NCI-H1048 (cell line): ENCODE results near the gene CD22.
"Not testable (repeated sequence)": the region's sequence is repeated elsewhere in the genome, so short reads cannot be mapped to it uniquely, and the experiment has no call there.

Experiments used
- DNase-seq: peaks from one replicate; lab custom pipeline; 2025; lab: John Stamatoyannopoulos, UW

Gene CD22

DNA sequence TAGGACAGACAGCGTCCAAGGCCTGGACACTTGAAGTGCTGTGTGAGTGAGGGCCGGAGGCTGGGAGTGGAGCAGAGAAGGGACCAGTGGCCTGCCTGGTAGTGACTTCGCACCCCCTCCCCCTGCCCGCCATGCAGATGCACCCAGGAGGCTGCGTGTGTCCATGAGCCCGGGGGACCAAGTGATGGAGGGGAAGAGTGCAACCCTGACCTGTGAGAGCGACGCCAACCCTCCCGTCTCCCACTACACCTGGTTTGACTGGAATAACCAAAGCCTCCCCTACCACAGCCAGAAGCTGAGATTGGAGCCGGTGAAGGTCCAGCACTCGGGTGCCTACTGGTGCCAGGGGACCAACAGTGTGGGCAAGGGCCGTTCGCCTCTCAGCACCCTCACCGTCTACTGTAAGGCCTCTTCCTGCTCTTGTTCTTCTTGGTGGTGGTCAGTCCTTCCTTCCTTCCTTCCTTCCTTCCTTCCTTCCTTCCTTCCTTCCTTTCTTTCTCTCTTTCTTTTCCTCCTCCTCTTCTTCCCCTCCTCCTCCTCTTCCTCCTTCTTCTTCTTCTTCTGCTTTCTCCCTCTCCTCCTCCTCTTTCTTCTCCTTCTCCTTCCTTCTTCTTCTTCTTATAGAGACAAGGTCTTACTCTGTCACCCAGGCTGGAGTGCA is 12.7 kb downstream of the CD22 start:
- no peak for DNase-seq

DNA sequence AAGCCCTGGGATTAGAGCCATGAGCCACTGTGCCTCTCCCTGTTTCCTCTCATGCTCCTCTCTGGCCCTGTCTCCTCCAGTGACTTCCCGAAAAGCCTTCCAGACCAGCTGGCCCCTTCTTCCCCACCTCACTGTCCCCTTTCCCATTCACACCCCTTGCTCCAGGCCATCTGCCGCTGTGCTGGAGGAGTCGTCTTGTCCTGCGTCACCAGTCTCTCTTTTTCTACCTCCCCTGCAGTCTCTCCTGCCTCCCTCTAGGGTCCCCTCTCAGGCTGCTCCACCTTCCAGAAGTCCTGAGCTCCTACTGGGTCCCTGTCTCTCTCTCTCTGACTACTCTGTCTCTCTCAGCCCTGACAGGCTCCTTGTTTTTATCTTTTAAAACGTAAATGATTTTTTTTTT is 13.4 kb downstream of the CD22 start:
- no peak for DNase-seq

DNA sequence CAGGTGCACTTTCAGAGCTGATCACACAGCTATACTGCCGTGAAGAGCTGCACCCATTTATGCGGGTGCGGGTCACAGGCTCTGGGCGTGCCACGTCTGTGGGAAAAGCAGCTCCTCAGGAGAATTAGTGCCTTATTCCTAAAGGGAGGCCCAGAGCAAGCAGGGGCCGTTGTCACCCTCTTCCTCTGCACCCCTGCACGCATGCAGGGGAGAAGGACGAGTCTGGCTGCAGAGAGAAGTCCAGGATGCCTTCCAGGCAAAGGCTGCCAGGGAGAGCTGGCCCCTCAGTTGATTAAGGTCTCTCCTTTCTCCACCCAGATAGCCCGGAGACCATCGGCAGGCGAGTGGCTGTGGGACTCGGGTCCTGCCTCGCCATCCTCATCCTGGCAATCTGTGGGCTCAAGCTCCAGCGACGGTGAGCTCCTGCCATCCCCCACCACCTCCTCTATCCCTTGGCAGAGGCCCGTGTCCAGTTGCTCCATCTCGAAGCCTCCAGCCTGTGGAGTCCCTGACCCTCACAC is 15.6 kb downstream of the CD22 start:
- no peak for DNase-seq

- no peak for DNase-seq
Measured at GRCh38 chr19:35345671-35346111, 16.7 kb downstream of the CD22 start.

DNA sequence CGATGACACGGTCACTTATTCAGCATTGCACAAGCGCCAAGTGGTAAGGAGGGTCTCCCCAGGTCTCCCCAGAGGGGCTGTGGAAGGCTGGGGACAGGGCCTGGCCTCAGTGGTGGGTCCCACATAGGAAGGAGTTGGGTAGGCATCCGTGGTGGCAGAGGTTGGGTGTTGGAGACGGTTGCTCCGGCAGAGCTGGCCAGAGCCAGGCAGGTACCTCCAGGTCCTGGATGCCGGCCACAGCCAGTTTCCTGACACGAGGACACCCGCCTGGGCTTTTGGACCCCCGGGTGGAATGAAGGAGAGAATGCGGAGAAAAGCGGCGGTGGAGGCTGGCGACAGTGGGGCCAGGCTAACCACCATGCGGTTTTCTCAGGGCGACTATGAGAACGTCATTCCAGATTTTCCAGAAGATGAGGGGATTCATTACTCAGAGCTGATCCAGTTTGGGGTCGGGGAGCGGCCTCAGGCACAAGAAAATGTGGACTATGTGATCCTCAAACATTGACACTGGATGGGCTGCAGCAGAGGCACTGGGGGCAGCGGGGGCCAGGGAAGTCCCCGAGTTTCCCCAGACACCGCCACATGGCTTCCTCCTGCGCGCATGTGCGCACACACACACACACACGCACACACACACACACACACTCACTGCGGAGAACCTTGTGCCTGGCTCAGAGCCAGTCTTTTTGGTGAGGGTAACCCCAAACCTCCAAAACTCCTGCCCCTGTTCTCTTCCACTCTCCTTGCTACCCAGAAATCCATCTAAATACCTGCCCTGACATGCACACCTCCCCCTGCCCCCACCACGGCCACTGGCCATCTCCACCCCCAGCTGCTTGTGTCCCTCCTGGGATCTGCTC is 17.4 kb downstream of the CD22 start:
- no peak for DNase-seq

GRCh38 chr19:35347171-35347929 is 18.4 kb downstream of the CD22 start, which contains the start of gene FFAR1:
Gene FFAR1, plus strand, starts transcription at chr19:35347902. Its CDS starts 3,650 bp downstream, at chr19:35351552.
- no peak for DNase-seq

GRCh38 chr19:35347930-35348298 is 18.9 kb downstream of the CD22 start:
- no peak for DNase-seq

GRCh38 chr19:35348911-35349611 is 20.1 kb downstream of the CD22 start:
- no peak for DNase-seq

- DNase-seq, result no peak
Measured at GRCh38 chr19:35349614-35350521, 20.9 kb downstream of the CD22 start.

GRCh38 chr19:35350591-35350990 is 21.6 kb downstream of the CD22 start:
- no peak for DNase-seq

DNA sequence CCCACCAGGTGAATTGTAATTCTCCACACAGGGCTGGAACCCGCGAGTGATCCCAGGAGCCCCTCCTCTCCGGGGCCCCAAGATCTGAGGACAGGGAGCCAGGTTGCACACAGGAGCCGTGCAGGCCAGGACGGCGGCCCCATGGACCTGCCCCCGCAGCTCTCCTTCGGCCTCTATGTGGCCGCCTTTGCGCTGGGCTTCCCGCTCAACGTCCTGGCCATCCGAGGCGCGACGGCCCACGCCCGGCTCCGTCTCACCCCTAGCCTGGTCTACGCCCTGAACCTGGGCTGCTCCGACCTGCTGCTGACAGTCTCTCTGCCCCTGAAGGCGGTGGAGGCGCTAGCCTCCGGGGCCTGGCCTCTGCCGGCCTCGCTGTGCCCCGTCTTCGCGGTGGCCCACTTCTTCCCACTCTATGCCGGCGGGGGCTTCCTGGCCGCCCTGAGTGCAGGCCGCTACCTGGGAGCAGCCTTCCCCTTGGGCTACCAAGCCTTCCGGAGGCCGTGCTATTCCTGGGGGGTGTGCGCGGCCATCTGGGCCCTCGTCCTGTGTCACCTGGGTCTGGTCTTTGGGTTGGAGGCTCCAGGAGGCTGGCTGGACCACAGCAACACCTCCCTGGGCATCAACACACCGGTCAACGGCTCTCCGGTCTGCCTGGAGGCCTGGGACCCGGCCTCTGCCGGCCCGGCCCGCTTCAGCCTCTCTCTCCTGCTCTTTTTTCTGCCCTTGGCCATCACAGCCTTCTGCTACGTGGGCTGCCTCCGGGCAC is 22.6 kb downstream of the CD22 start:
- DNase-seq, result no peak

- DNase-seq, result no peak
Measured at GRCh38 chr19:35352177-35352447, 23.1 kb downstream of the CD22 start.

- DNase-seq, result peak; percentile 4
Measured at GRCh38 chr19:35352448-35353304, 23.7 kb downstream of the CD22 start.

GRCh38 chr19:35353635-35354034 is 24.6 kb downstream of the CD22 start:
- no peak for DNase-seq

- no peak for DNase-seq
Measured at GRCh38 chr19:35354898-35355297, 25.9 kb downstream of the CD22 start.

DNA sequence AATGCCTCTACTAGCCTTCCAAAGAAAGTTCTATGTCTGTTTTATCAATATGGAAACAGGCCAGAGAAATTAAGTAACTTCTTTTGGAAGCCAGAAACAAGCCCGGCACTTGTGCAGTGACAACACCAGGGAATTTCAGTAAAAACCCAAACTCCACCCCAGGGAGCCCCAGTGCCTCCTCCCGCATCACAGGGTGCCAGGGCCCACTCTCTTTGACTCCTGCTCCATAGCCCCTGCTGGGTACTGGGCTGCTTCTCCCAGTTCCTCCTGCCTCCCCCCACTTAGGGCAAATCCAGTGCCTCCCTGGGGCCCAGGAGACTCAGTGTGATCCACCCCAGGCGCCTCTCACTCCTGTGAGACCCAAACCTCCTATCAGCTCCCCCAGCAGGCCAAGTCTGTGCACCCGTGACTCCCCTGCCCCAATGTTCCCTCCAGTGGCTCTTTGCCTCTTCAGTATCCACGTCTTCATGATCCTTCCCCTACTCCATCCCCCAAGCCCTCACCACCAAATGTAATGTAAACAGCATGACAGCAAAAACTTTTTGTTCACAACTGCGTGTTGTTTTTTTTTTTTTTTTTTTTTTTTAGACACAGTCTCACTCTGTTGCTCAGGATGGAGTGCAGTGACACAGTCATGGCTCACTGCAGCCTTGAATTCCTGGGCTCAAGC is 26.9 kb downstream of the CD22 start:
- DNase-seq, result no peak

- no peak for DNase-seq
Measured at GRCh38 chr19:35357867-35358573, 29.0 kb downstream of the CD22 start, which contains the start of gene FFAR3. Gene FFAR3, plus strand, starts transcription at chr19:35358460. Its CDS starts 431 bp downstream, at chr19:35358891.

DNA sequence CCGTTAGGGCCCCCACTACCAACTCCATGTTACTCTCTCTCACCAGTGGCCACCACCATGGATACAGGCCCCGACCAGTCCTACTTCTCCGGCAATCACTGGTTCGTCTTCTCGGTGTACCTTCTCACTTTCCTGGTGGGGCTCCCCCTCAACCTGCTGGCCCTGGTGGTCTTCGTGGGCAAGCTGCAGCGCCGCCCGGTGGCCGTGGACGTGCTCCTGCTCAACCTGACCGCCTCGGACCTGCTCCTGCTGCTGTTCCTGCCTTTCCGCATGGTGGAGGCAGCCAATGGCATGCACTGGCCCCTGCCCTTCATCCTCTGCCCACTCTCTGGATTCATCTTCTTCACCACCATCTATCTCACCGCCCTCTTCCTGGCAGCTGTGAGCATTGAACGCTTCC is 29.8 kb downstream of the CD22 start:
- not testable (repeated sequence) for DNase-seq
